Panc1 (cell line): ENCODE data around the gene TAOK3. TPM values are rescaled to one million over a fixed set of nuclear protein-coding genes. Genes with fewer than 3 reads are reported as not detected.

Experiments
- ATAC-seq: fragments of 200-7000 bp; cut with Tn5 transposase; 2 replicates; pipeline ENCODE4 v1.9.1; 2020; ENCODE audit warnings: mild to moderate bottlenecking, moderate library complexity
- BruUV-seq: library from RNA; stranded (reverse); fragments of 400-500 nt; replicated peaks from 2 replicates; lab custom pipeline; 2021; lab: Mats Ljungman, UMichigan
- CTCF ChIA-PET: fragments of 300-600 bp; sonication (Branson Sonifier 250); formaldehyde crosslinking; loops from one replicate; lab custom pipeline; 2022; ENCODE audit warnings: antibody characterized with exemption; lab: Charles Lee
- POLR2A ChIA-PET: fragments of 300-600 bp; sonication (Branson Sonifier 250); formaldehyde crosslinking; loops from one replicate; lab custom pipeline; 2022; ENCODE audit warnings: antibody characterized with exemption; lab: Charles Lee
- DNase-seq: peaks from one replicate; pipeline ENCODE4 v3.0.0-alpha.2; 2010; ENCODE audit warnings: low read depth, low spot score
- H3K27ac ChIP-seq: 2 replicates; pipeline ENCODE4 v1.5.1; 2011; ENCODE audit warnings: mild to moderate bottlenecking, low read length, inconsistent platforms
- H3K27me3 ChIP-seq: fragments of 200-500 bp; sonication (Bioruptor generic); 2 replicates; pipeline ENCODE4 v1.6.0; 2014; ENCODE audit warnings: low read length, inconsistent platforms; ENCODE audit not compliant: control insufficient read depth, insufficient read depth
- H3K36me3 ChIP-seq: fragments of 200-500 bp; sonication (Bioruptor generic); 2 replicates; pipeline ENCODE4 v1.5.1; 2014; ENCODE audit warnings: inconsistent platforms, mild to moderate bottlenecking, low read length, moderate library complexity; ENCODE audit not compliant: control insufficient read depth, insufficient read depth
- H3K4me1 ChIP-seq: 2 replicates; pipeline ENCODE4 v1.5.1; 2011; ENCODE audit warnings: inconsistent platforms, mild to moderate bottlenecking, low read length, moderate library complexity; ENCODE audit not compliant: control insufficient read depth, insufficient read depth
- H3K4me3 ChIP-seq, 2 experiments: 2 replicates each; pipeline ENCODE4 v1.5.1; 2011 to 2012; ENCODE audit warnings: low read depth in 2 of 2, low read length in 2 of 2, mild to moderate bottlenecking in 2 of 2, inconsistent platforms in 1 of 2, moderate library complexity in 1 of 2
- H3K9me3 ChIP-seq: fragments of 200-500 bp; sonication (Bioruptor generic); 2 replicates; pipeline ENCODE4 v1.5.1; 2014; ENCODE audit warnings: low read depth, mild to moderate bottlenecking, inconsistent platforms, low read length, moderate library complexity; ENCODE audit not compliant: control insufficient read depth, insufficient read depth
- CTCF ChIP-seq: fragments of 450-650 bp; IDR thresholded peaks from 2 replicates; pipeline ENCODE4 v1.5.1; 2017; ENCODE audit warnings: mild to moderate bottlenecking
- POLR2AphosphoS5 ChIP-seq: IDR thresholded peaks from 2 replicates; pipeline ENCODE4 v1.6.1; 2012; ENCODE audit warnings: mild to moderate bottlenecking, low read depth, low read length, moderate library complexity
- REST ChIP-seq, 2 experiments: IDR thresholded peaks; 2 replicates each; pipeline ENCODE4 v1.6.1; 2011 to 2012; ENCODE audit warnings: low read depth in 2 of 2, control low read depth in 1 of 2, low read length in 1 of 2, mild to moderate bottlenecking in 1 of 2, moderate library complexity in 1 of 2; ENCODE audit not compliant: insufficient read depth in 1 of 2
- SIN3A ChIP-seq: IDR thresholded peaks from 2 replicates; pipeline ENCODE4 v1.6.1; 2012; ENCODE audit warnings: low read depth, mild to moderate bottlenecking, low read length, moderate library complexity, borderline replicate concordance; ENCODE audit not compliant: insufficient read depth
- TCF7L2 ChIP-seq: IDR thresholded peaks from 2 replicates; pipeline ENCODE4 v1.6.1; 2011; ENCODE audit warnings: mild to moderate bottlenecking, low read depth, low read length, inconsistent platforms
- in situ Hi-C: cut with HindIII; loops from 2 replicates; pipeline ENCODE4 v1.10.0; 2016; ENCODE audit warnings: low sequenced_read_pairs, low pct_unique_long_range_greater_than_20kb
- intact Hi-C: fragments of 100-400 bp; cut with micrococcal nuclease; formaldehyde crosslinking; loops from one replicate; pipeline ENCODE4 v1.10.0; 2022; ENCODE audit not compliant: unreplicated experiment
- total RNA-seq: library from RNA; stranded (reverse); gene quantifications from one replicate; pipeline ENCODE4 v1.2.1, GENCODE V29; 2021; ENCODE audit not compliant: unreplicated experiment

TAOK3 gene
- total RNA-seq, 1 experiment from 2014 or later, result 30.5 TPM

DNA sequence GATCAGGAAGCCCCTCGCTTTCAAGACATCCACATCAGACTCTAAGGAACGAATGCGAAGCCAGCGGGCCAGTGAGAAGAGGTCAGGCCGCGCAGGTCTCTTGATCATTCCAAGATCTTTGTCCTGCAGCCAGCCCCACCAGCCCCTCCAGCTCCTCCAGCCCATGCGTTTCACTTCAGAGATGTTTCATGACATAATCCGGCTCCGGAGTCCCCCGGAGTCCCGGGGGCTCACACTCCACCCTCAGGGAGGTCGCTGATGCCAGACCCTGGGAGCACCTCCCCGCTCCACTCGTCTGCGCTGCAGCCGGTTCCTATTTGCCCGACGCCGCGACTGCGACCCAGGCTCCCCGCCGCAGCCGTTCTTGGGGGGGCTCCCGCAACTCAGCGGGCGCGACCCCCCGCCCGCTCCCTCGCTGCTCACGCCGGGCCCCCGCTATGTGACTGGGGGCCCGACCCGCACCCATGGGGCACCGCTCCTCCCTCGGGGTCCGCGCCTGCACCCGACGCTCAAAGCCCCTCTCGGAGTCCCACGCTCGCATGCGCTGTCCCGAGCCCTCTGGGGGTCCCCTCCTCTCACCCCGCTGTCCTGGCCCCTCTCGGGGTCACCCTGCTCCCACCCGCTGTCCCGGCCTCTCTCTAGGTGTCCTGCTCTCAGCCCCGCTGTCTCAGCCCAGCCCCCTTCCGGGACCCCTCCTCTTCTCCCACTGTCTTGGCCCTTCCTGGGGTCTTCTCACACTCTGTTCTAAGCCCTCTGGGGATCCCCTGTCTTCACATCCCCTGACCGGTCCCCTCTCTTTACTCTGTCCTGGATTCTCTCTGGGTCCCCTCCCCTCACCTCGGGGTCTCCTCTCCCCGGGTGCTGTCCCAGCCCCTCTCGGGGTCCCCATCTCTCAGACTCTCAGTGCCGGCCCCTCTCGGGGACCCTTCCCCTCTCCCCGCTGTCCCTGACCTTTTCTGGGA lies 1.1 kb downstream of the TAOK3 start:
- intact Hi-C loops (no loop called here), in situ Hi-C loops (no loop called here)
- peaks cover 3% of the 10 kb centered on the region; the same call in 1 of the 2 replicates for H3K36me3 ChIP-seq
- no TSS peak for BruUV-seq
- H3K9me3 ChIP-seq, result no peaks in the 10 kb centered on the region
- DNase-seq (no peak), ATAC-seq (0 out of 2 replicates have a peak, but pooled peaks have one; percentile 16)
- no peaks in the 10 kb centered on the region for H3K27me3 ChIP-seq
- ChIA-PET POLR2A (no interaction called here), CTCF (no interaction called here)
- H3K27ac ChIP-seq, result peak overlapping the region; percentile 83
- TF ChIP-seq CTCF (no peak), SIN3A (0 out of 2 replicates have a peak, but pooled peaks have one; percentile 17)
- peak overlapping the region; percentile 76 to 89 for H3K4me3 ChIP-seq
- peaks cover 5% of the 10 kb centered on the region; the same call in 1 of the 2 replicates for H3K4me1 ChIP-seq

DNA sequence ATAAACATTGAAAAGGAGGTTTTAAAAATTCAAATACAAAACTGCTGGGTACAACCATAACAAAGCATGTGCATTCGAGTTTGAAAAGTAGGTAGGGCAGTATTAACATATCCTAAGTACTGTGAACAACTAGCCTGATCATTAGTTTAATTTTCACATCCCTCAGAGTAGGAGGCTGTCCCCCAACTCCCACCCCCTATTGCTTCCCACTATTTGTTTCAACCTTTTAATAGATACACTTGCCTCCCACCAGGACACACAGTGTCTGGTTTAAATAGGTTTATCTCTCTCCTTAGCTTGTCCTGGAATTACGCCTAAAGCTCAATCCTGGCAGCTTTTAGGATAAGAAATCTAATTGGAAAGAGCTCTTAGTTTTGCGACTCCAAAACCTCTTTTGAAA lies 2.1 kb downstream of the TAOK3 start:
- ChIA-PET POLR2A (interaction anchor here (0.6 kb wide), 1 partner anchor 119 kb away, joined by 4 read pairs; no protein-coding TSS in a partner anchor), CTCF (no interaction called here)
- no peaks in the 10 kb centered on the region for H3K27me3 ChIP-seq
- intact Hi-C loops (no loop called here), in situ Hi-C loops (no loop called here)
- H3K4me3 ChIP-seq, result peak overlapping the region; percentile 76 to 89
- peaks cover 5% of the 10 kb centered on the region; the same call in 1 of the 2 replicates for H3K4me1 ChIP-seq
- ATAC-seq (no peak), DNase-seq (no peak)
- no peak for TF ChIP-seq CTCF
- TF ChIP-seq SIN3A, result no peak
- no peak for TF ChIP-seq POLR2AphosphoS5
- no peak for TF ChIP-seq REST (IDR thresholded peaks at IDR 0.05; ENCODE audit: insufficient read depth in 1 of 2, low read depth in 2 of 2, low read length in 1 of 2)
- no peak for TF ChIP-seq TCF7L2
- peaks cover 2% of the 10 kb centered on the region; the same call in 1 of the 2 replicates for H3K36me3 ChIP-seq
- peak overlapping the region; percentile 83 for H3K27ac ChIP-seq
- H3K9me3 ChIP-seq, result no peaks in the 10 kb centered on the region
- BruUV-seq, result no TSS peak
